GM08714 (cell line): Measurements from ENCODE around the gene RIPOR1.

Source experiments
- H3K4me3 ChIP-seq: fragments of 200-500 bp; sonication (Bioruptor generic); 2 replicates; pipeline ENCODE4 v1.5.1; 2014; ENCODE audit warnings: mild to moderate bottlenecking, low read length, inconsistent platforms
- ZNF274 ChIP-seq: IDR thresholded peaks from 2 replicates; pipeline ENCODE4 v1.6.1; 2012; ENCODE audit warnings: mild to moderate bottlenecking, low read depth, low read length

The RIPOR1 gene

DNA sequence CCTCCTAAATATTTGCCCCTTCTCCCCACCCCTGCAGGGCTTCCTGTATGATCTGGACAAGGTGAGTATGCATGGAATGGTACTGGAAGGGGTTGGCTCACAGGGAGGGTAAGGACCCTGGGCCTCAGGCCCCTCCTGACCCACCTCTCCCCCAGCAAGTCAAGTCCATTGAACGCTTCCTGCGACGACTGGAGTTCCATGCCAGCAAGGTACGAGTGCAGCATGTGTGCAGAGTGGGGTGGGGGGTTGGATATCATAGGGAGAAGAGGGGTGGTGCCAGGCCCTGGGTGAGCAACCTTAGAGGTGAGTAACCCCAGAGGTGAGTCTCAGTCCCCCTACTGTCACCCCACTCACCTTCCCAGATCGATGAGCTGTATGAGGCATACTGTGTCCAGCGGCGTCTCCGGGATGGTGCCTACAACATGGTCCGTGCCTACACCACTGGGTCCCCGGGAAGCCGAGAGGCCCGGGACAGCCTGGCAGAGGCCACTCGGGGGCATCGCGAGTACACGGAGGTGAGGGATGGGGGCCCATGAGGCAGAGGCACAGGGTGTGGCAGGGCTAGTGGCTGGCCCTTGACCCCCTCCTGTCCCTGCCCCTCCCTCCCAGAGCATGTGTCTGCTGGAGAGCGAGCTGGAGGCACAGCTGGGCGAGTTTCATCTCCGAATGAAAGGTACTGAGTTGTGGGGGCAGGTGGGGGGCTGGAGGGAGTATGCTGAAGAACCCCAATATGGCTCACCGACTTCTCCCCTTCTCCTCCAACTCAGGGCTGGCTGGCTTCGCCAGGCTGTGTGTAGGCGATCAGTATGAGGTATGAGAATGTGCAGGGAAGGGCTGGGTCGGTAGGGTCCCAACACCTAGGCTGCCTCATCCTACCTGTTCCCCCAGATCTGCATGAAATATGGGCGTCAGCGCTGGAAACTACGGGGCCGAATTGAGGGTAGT, 11.3 kb downstream of the RIPOR1 start:
- TF ChIP-seq ZNF274 = no peak
- no peak overlapping the region for H3K4me3 ChIP-seq

DNA sequence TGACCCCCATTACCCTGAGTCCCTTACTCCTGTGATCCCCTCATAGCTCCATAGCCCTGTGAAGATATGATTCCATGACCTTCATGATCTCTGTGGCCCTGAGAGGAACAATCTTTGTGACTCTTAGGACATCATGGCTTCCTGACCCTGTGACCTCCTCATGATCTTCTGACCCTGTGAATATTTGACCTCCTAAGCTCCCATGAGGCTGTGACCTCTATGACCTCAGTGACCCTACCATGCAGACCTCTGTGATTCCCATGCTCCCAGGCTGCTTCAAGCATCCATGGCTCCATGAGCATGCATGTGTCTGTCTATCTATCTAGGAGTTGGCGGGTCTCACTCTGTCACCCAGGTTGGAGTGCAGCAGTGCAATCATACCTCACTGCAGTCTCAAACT, 12.1 kb downstream of the RIPOR1 start:
- TF ChIP-seq ZNF274 = no peak

DNA sequence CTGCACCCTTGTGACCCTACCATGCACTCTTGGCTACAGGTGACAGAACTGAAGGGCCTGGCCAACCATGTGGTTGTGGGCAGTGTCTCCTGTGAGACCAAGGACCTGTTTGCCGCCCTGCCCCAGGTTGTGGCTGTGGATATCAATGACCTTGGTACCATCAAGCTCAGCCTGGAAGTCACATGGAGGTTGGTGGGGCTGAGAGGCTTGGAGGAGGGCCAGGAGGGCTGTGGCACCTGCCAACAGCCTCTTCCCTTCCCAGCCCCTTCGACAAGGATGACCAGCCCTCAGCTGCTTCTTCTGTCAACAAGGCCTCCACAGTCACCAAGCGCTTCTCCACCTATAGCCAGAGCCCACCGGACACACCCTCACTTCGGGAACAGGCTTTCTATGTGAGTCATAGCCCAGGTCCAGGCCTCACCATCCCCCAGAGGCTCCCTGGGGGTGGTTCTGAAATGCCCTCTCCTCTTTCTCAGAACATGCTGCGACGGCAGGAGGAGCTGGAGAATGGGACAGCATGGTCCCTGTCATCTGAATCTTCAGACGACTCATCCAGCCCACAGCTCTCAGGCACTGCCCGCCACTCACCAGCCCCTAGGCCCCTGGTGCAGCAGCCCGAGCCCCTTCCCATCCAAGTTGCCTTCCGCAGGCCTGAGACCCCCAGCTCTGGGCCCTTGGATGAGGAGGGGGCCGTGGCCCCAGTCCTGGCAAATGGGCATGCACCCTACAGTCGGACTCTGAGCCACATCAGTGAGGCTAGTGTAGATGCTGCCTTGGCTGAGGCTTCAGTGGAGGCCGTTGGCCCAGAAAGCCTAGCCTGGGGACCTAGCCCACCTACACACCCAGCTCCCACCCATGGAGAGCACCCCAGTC, 13.0 kb downstream of the RIPOR1 start:
- no peak for TF ChIP-seq ZNF274
- H3K4me3 ChIP-seq = no peak overlapping the region

More for the DNA sequence above, 12.1 kb downstream of the RIPOR1 start:
- H3K4me3 ChIP-seq = no peak overlapping the region

DNA sequence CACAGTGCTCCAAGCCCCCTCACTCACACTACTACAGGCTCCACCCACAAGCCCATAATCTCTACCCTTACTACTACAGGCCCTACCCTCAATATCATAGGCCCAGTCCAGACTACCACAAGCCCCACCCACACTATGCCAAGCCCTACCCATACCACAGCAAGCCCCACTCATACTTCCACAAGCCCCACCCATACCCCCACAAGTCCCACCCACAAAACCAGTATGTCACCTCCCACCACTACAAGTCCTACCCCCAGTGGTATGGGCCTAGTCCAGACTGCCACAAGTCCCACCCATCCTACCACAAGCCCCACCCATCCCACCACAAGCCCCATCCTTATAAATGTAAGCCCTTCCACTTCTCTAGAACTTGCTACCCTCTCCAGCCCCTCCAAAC, 13.8 kb downstream of the RIPOR1 start:
- TF ChIP-seq ZNF274 = no peak
- H3K4me3 ChIP-seq = no peak overlapping the region

DNA sequence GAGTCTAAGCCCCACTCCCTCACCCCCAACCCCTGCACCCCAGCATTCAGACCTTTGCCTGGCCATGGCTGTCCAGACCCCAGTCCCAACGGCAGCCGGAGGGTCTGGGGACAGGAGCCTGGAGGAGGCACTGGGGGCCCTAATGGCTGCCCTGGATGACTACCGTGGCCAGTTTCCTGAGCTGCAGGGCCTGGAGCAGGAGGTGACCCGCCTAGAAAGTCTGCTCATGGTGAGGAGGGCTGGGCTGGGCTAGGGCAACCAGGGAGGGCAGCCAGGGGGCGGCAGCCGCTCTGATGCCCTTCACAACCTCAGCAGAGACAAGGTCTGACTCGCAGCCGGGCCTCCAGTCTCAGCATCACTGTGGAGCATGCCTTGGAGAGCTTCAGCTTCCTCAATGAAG, 14.4 kb downstream of the RIPOR1 start:
- H3K4me3 ChIP-seq = no peak overlapping the region
- TF ChIP-seq ZNF274 = no peak

DNA sequence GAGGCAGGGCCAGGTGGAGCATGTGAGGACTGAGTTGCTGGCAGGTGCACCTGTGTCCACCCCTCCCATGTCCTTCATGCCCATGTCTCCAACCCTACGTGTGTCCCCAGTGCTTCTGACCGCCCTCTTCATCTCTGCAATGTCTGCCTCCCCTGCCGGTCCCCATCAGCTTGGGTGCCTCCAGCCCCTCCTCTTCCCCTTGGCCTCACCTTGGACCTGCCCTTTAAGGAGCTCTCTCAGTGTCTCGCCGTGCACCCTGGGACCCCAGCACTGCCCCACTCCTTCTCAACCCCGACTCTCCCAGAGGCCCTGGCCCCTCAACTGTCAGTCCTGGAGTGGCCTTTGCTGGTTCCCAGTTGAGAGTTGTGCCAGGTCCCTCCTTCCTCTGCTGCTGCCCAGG, 15.0 kb downstream of the RIPOR1 start:
- TF ChIP-seq ZNF274 = no peak
- no peak overlapping the region for H3K4me3 ChIP-seq

DNA sequence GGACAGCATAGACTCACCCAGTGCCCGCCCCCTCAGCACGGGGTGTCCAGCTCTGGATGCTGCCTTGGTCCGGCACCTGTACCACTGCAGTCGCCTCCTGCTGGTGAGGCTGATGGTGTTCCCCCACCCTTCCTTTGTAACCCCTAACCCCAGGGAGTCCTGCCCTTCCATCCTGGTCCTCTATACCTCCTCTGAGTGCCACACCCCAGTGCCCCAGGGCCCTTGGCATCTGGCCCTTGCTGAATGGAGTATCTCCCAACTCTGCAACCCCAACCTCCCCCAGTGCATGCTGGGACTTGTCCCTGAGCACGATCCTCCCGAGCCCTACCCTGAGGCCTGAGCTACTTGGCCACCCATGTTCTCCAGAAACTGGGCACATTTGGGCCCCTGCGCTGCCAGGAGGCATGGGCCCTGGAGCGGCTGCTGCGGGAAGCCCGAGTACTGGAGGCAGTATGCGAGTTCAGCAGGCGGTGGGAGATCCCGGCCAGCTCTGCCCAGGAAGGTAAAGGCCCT, 15.8 kb downstream of the RIPOR1 start:
- H3K4me3 ChIP-seq = no peak overlapping the region
- TF ChIP-seq ZNF274 = no peak

DNA sequence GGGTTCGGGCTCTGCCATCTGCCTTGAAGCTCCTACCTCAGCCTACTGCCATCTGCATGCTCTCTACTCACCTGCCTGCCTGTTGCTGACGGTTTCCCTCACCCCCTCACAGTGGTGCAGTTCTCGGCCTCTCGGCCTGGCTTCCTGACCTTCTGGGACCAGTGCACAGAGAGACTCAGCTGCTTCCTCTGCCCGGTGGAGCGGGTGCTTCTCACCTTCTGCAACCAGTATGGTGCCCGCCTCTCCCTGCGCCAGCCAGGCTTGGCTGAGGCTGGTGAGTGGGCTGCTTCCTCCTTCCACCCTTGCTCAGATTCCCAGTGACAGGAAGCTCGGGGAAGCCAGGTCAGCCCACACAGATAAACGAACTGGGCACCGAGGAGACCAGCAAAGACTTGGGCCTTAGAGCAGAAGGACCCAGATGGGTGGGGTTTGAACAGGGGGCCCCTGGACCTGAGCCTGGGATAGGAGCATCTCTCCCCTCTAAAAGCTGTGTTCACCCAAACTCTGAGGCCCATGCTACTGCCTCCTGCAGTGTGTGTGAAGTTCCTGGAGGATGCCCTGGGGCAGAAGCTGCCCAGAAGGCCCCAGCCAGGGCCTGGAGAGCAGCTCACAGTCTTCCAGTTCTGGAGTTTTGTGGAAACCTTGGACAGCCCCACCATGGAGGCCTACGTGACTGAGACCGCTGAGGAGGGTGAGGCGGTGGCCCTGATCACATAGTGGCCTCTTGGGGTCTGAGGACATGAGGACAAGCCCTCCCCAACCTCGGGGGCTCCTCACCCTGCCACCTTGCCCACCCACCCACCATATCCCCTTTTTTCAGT, 16.4 kb downstream of the RIPOR1 start:
- TF ChIP-seq ZNF274 = no peak
- H3K4me3 ChIP-seq = no peak overlapping the region

DNA sequence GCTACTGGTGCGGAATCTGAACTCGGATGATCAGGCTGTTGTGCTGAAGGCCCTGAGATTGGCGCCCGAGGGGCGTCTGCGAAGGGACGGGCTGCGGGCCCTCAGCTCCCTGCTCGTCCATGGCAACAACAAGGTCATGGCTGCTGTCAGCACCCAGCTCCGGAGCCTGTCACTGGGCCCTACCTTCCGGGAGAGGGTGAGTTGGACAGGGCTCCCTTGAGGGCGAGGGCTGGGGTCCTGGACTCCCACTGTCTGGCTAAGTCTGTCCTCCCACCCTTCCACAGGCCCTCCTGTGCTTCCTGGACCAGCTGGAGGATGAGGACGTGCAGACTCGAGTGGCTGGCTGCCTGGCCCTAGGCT, 17.0 kb downstream of the RIPOR1 start:
- no peak for TF ChIP-seq ZNF274
- H3K4me3 ChIP-seq = no peak overlapping the region

DNA sequence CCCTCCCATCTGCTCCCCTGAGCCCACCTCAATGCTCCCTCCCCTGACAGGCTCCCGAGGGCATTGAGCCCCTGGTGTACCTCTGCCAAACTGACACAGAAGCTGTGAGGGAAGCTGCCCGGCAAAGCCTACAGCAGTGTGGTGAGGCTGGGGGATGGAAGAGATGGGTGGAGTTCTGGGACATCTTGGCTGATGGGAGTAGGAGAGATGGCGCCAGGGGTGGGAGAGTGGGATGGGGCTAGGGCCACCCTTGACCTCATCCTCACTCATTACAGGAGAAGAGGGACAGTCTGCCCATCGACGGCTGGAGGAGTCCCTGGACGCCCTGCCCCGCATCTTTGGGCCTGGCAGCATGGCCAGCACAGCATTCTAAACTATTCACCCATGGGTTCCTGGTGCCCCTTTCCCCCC, 17.5 kb downstream of the RIPOR1 start:
- no peak overlapping the region for H3K4me3 ChIP-seq
- TF ChIP-seq ZNF274 = no peak

DNA sequence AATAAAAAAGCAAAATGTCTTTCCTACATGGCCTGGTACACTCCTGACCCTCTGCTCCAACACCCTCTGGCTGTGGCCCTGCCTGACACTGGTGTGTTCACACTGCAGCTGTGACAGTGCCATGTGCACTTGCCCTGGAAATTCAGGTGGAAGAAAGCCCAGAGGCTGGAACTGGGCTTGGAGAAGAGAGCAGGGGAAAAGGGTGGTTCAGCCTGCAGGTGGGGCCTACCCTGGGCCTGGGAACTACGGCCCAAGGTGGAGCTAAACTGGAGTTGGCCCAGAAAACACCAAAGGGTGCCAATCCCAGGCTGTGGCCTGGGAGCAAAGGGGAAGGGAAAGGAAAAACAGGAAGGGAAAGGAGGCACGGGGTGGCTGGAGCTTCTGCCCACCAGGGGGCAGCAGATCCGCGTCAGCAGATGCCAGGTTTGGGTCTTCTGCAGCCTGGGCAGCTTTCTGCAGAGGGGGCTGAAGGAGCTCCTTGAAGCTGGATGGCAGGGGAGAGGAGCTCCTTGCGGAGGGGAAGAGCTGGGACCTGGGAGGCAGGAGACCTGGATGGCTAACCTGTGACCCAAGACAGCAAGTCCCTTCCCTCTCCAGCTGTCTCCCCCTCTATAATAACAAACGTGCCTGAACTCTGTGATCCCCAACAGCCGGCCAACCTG, 18.3 kb downstream of the RIPOR1 start:
- peak overlapping the region; percentile 6; the same call in 1 of the 2 replicates for H3K4me3 ChIP-seq
- TF ChIP-seq ZNF274 = no peak

DNA sequence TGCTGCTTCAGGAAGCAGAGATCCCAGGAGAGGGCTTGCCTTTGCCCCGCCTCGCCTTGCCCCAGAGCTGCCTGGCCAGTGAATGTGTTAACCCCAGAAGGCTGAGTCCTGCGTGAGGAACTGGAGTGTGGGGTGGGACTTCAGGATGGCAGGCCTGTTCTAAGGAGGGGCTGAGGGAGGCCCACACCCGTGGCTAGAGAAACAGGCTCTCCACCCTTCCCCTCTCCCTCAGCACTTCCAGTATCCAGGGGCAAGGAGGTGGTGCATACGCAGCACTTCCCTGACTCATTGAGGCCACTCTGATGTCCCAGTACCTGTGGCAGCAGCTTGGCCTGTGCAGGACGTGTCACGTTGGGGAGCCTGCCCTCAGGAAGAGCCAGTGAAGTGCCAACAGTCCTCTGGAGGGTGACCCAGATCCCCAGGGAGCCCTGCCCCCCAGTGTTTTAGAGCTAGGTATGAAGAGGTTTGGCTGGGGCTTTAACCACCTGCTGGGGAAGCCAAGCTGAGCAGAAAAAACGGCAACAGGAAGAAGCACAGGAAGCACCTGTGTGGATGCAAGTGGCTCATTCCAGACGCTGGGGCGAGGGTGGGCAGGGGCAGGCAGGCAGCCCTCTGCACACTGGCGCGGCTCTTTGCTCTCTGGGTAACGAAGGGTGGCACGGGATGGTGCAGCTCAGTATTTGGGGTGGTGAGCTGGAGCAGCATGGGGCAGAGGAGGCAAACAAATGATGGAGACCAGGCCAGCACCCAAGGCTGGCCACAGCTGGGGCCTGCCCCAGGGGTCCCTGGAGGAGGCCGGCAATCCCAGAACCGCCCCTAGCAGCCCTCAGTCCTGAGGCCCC, 19.0 kb downstream of the RIPOR1 start:
- peak overlapping the region; percentile 6; the same call in 1 of the 2 replicates for H3K4me3 ChIP-seq
- no peak for TF ChIP-seq ZNF274
